Subcutaneous adipose tissue (tissue), 4 donors: ENCODE measurements around the gene GPX3. TPM values are rescaled to one million over a fixed set of nuclear protein-coding genes. Genes with fewer than 3 reads are reported as not detected.

Experiments
- CTCF ChIP-seq: fragments of 450-650 bp; IDR thresholded peaks from one replicate; pipeline ENCODE4 v1.5.1; 2016; ENCODE audit warnings: low read depth, mild to moderate bottlenecking, control low read depth, antibody characterized with exemption, moderate library complexity
- total RNA-seq, 4 donors: library from RNA; depleted of rRNA; stranded (reverse); fragments of >200 nt; gene quantifications; one replicate each; pipeline ENCODE4 v1.1.0, GENCODE V29; 2016

Gene GPX3
- total RNA-seq, 4 donors from 2014 or later: 5,163 to 10,140 (median 6,795) TPM

GRCh38 chr5:151068433-151069197, 48.2 kb downstream of the GPX3 start:
- no peak for TF ChIP-seq CTCF

- no peak for TF ChIP-seq CTCF
Measured at GRCh38 chr5:151070449-151070848, 50.1 kb downstream of the GPX3 start.

GRCh38 chr5:151071021-151071420, 50.6 kb downstream of the GPX3 start:
- TF ChIP-seq CTCF: no peak

- no peak for TF ChIP-seq CTCF
Measured at GRCh38 chr5:151071848-151072629, 51.6 kb downstream of the GPX3 start.

- TF ChIP-seq CTCF: no peak
Measured at GRCh38 chr5:151072630-151073025, 52.2 kb downstream of the GPX3 start.

- no peak for TF ChIP-seq CTCF
Measured at GRCh38 chr5:151073280-151073679, 52.9 kb downstream of the GPX3 start.

GRCh38 chr5:151074557-151074956, 54.2 kb downstream of the GPX3 start:
- TF ChIP-seq CTCF: no peak
